ENCODE measurements around the gene HPCAL4.

HPCAL4 gene

GRCh38 chr1:39691383-39692151 is at the start of gene HPCAL4:
Gene HPCAL4 (minus strand): TSS chr1:39691433. CDS start chr1:39684603, 6,830 bp downstream.
- peaks cover 0 to 21% of the 10 kb centered on the region in 2 donors for H3K4me1 ChIP-seq (ENCODE audit: control insufficient read depth in 1 of 2, insufficient read depth in 2 of 2, low read length in 2 of 2)
- no peaks in the 10 kb centered on the region for H3K36me3 ChIP-seq (ENCODE audit: control insufficient read depth in 1 of 2, insufficient read depth in 2 of 2, low read length in 2 of 2)
- H3K27ac ChIP-seq (ENCODE audit: low read length) = no peak within 1 kb of the TSS
- H3K4me3 ChIP-seq (ENCODE audit: low read depth in 1 of 2, low read length in 2 of 2) = peak within 1 kb of the TSS; percentile 24 to 62
- no peaks in the 10 kb centered on the region for H3K9me3 ChIP-seq (ENCODE audit: control insufficient read depth in 1 of 2, low read length in 2 of 2)
- peaks cover 38% of the 10 kb centered on the region for H3K27me3 ChIP-seq (ENCODE audit: low read depth, low read length)

GRCh38 chr1:39738622-39739366 is 47.6 kb upstream of the HPCAL4 start, which contains the start of gene PPIE:
Gene PPIE (plus strand): TSS chr1:39738882. CDS start chr1:39738901, 19 bp downstream.
- H3K4me3 ChIP-seq (ENCODE audit: low read depth in 1 of 2, low read length in 2 of 2) = peak within 1 kb of the TSS; percentile 82 to 94
- no peaks in the 10 kb centered on the region for H3K27me3 ChIP-seq (ENCODE audit: low read depth, low read length)
- no peaks in the 10 kb centered on the region for H3K9me3 ChIP-seq (ENCODE audit: control insufficient read depth in 1 of 2, low read length in 2 of 2)
- H3K27ac ChIP-seq (ENCODE audit: low read length) = peak within 1 kb of the TSS; percentile 57
- peaks cover 8 to 17% of the 10 kb centered on the region in 2 donors for H3K4me1 ChIP-seq (ENCODE audit: control insufficient read depth in 1 of 2, insufficient read depth in 2 of 2, low read length in 2 of 2)
- peaks cover 27 to 31% of the 10 kb centered on the region in 2 donors for H3K36me3 ChIP-seq (ENCODE audit: control insufficient read depth in 1 of 2, insufficient read depth in 2 of 2, low read length in 2 of 2)

GRCh38 chr1:39737546-39738169 is 46.4 kb upstream of the HPCAL4 start:
- Histone ChIP-seq H3K4me3 (ENCODE audit: low read depth in 1 of 2, low read length in 2 of 2) (no peak overlapping the region), H3K27me3 (ENCODE audit: low read depth, low read length) (no peaks in the 10 kb centered on the region), H3K4me1 (ENCODE audit: control insufficient read depth in 1 of 2, insufficient read depth in 2 of 2, low read length in 2 of 2) (peaks cover 8 to 24% of the 10 kb centered on the region in 2 donors), H3K9me3 (ENCODE audit: control insufficient read depth in 1 of 2, low read length in 2 of 2) (no peaks in the 10 kb centered on the region), H3K27ac (ENCODE audit: low read length) (no peak overlapping the region), H3K36me3 (ENCODE audit: control insufficient read depth in 1 of 2, insufficient read depth in 2 of 2, low read length in 2 of 2) (peaks cover 16 to 20% of the 10 kb centered on the region in 2 donors)

GRCh38 chr1:39735731-39736130 is 44.5 kb upstream of the HPCAL4 start:
- Histone ChIP-seq H3K4me1 (ENCODE audit: control insufficient read depth in 1 of 2, insufficient read depth in 2 of 2, low read length in 2 of 2) (peaks cover 8 to 24% of the 10 kb centered on the region in 2 donors), H3K9me3 (ENCODE audit: control insufficient read depth in 1 of 2, low read length in 2 of 2) (no peaks in the 10 kb centered on the region), H3K27ac (ENCODE audit: low read length) (no peak overlapping the region), H3K27me3 (ENCODE audit: low read depth, low read length) (no peaks in the 10 kb centered on the region), H3K4me3 (ENCODE audit: low read depth in 1 of 2, low read length in 2 of 2) (no peak overlapping the region), H3K36me3 (ENCODE audit: control insufficient read depth in 1 of 2, insufficient read depth in 2 of 2, low read length in 2 of 2) (peaks cover 2% of the 10 kb centered on the region in 2 donors)

GRCh38 chr1:39733161-39733560 is 41.9 kb upstream of the HPCAL4 start:
- no peak overlapping the region for H3K4me3 ChIP-seq (ENCODE audit: low read depth in 1 of 2, low read length in 2 of 2)
- H3K9me3 ChIP-seq (ENCODE audit: control insufficient read depth in 1 of 2, low read length in 2 of 2) = no peaks in the 10 kb centered on the region
- H3K27me3 ChIP-seq (ENCODE audit: low read depth, low read length) = peaks cover 12% of the 10 kb centered on the region
- H3K4me1 ChIP-seq (ENCODE audit: control insufficient read depth in 1 of 2, insufficient read depth in 2 of 2, low read length in 2 of 2) = peaks cover 0 to 10% of the 10 kb centered on the region in 2 donors
- no peak overlapping the region for H3K27ac ChIP-seq (ENCODE audit: low read length)
- H3K36me3 ChIP-seq (ENCODE audit: control insufficient read depth in 1 of 2, insufficient read depth in 2 of 2, low read length in 2 of 2) = no peaks in the 10 kb centered on the region

- no peak overlapping the region for H3K27ac ChIP-seq (ENCODE audit: low read length)
Observed at GRCh38 chr1:39732730-39733129, 41.5 kb upstream of the HPCAL4 start.

GRCh38 chr1:39729842-39730241 is 38.6 kb upstream of the HPCAL4 start:
- peaks cover 19% of the 10 kb centered on the region for H3K27me3 ChIP-seq (ENCODE audit: low read depth, low read length)
- peaks cover 0 to 10% of the 10 kb centered on the region in 2 donors for H3K4me1 ChIP-seq (ENCODE audit: control insufficient read depth in 1 of 2, insufficient read depth in 2 of 2, low read length in 2 of 2)
- no peaks in the 10 kb centered on the region for H3K36me3 ChIP-seq (ENCODE audit: control insufficient read depth in 1 of 2, insufficient read depth in 2 of 2, low read length in 2 of 2)
- H3K4me3 ChIP-seq (ENCODE audit: low read depth in 1 of 2, low read length in 2 of 2) = no peak overlapping the region
- no peak overlapping the region for H3K27ac ChIP-seq (ENCODE audit: low read length)
- H3K9me3 ChIP-seq (ENCODE audit: control insufficient read depth in 1 of 2, low read length in 2 of 2) = no peaks in the 10 kb centered on the region

More at GRCh38 chr1:39732730-39733129, 41.5 kb upstream of the HPCAL4 start:
- peaks cover 0 to 10% of the 10 kb centered on the region in 2 donors for H3K4me1 ChIP-seq (ENCODE audit: control insufficient read depth in 1 of 2, insufficient read depth in 2 of 2, low read length in 2 of 2)
- peaks cover 16% of the 10 kb centered on the region for H3K27me3 ChIP-seq (ENCODE audit: low read depth, low read length)
- no peaks in the 10 kb centered on the region for H3K36me3 ChIP-seq (ENCODE audit: control insufficient read depth in 1 of 2, insufficient read depth in 2 of 2, low read length in 2 of 2)
- no peaks in the 10 kb centered on the region for H3K9me3 ChIP-seq (ENCODE audit: control insufficient read depth in 1 of 2, low read length in 2 of 2)
- H3K4me3 ChIP-seq (ENCODE audit: low read depth in 1 of 2, low read length in 2 of 2) = no peak overlapping the region

GRCh38 chr1:39729030-39729429 is 37.8 kb upstream of the HPCAL4 start:
- Histone ChIP-seq H3K27me3 (ENCODE audit: low read depth, low read length) (peaks cover 19% of the 10 kb centered on the region), H3K27ac (ENCODE audit: low read length) (no peak overlapping the region), H3K36me3 (ENCODE audit: control insufficient read depth in 1 of 2, insufficient read depth in 2 of 2, low read length in 2 of 2) (no peaks in the 10 kb centered on the region), H3K4me3 (ENCODE audit: low read depth in 1 of 2, low read length in 2 of 2) (no peak overlapping the region), H3K4me1 (ENCODE audit: control insufficient read depth in 1 of 2, insufficient read depth in 2 of 2, low read length in 2 of 2) (peaks cover 0 to 9% of the 10 kb centered on the region in 2 donors), H3K9me3 (ENCODE audit: control insufficient read depth in 1 of 2, low read length in 2 of 2) (no peaks in the 10 kb centered on the region)

GRCh38 chr1:39727932-39728317 is 36.7 kb upstream of the HPCAL4 start:
- no peaks in the 10 kb centered on the region for H3K9me3 ChIP-seq (ENCODE audit: control insufficient read depth in 1 of 2, low read length in 2 of 2)
- no peak overlapping the region for H3K27ac ChIP-seq (ENCODE audit: low read length)
- no peaks in the 10 kb centered on the region for H3K4me1 ChIP-seq (ENCODE audit: control insufficient read depth in 1 of 2, insufficient read depth in 2 of 2, low read length in 2 of 2)
- H3K4me3 ChIP-seq (ENCODE audit: low read depth in 1 of 2, low read length in 2 of 2) = no peak overlapping the region
- H3K27me3 ChIP-seq (ENCODE audit: low read depth, low read length) = peaks cover 19% of the 10 kb centered on the region
- no peaks in the 10 kb centered on the region for H3K36me3 ChIP-seq (ENCODE audit: control insufficient read depth in 1 of 2, insufficient read depth in 2 of 2, low read length in 2 of 2)

GRCh38 chr1:39727221-39727931 is 36.1 kb upstream of the HPCAL4 start:
- Histone ChIP-seq H3K9me3 (ENCODE audit: control insufficient read depth in 1 of 2, low read length in 2 of 2) (no peaks in the 10 kb centered on the region), H3K36me3 (ENCODE audit: control insufficient read depth in 1 of 2, insufficient read depth in 2 of 2, low read length in 2 of 2) (no peaks in the 10 kb centered on the region), H3K27me3 (ENCODE audit: low read depth, low read length) (peaks cover 19% of the 10 kb centered on the region), H3K27ac (ENCODE audit: low read length) (no peak overlapping the region), H3K4me3 (ENCODE audit: low read depth in 1 of 2, low read length in 2 of 2) (no peak overlapping the region), H3K4me1 (ENCODE audit: control insufficient read depth in 1 of 2, insufficient read depth in 2 of 2, low read length in 2 of 2) (no peaks in the 10 kb centered on the region)
